Fibroblast of gingiva (primary cell): Measurements from ENCODE around the gene CRTAC1.
A peak's percentile ranks its signal among the peaks of the same experiment; 100 is the strongest.

ENCODE experiments used
- DNase-seq: peaks from one replicate; pipeline ENCODE4 v3.0.0-alpha.2; 2011; ENCODE audit warnings: low read depth

CRTAC1 gene

DNA sequence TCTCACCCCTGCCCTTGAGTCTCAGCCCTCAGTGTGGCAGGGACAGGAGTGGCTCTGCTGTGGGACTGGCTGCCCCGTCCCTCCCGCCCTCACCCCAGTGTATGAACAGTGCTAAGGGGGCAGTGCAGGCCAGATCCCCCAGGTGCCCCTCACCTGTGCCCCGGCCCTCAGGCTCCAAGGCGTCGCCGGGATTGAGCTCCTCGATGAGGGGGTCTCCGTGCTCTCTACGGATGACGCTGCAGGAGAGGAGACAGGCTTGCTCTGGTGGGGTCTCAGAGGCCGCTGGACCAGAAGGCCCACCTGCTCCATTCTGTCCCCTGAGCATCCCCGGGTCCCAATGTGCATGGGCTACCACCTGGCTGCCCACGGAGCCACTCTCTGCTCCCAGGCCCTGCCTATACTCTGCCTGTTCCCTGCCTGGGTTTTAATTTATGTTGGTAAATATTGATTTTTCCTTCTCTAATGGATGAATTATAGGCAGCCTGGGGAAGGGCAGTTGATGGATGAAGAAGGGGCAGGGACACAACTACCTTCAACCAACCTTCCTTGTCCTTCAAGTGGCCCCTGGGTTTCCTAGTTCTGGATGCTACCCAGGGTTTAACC lies 133.6 kb downstream of the CRTAC1 start:
- DNase-seq = no peak

DNA sequence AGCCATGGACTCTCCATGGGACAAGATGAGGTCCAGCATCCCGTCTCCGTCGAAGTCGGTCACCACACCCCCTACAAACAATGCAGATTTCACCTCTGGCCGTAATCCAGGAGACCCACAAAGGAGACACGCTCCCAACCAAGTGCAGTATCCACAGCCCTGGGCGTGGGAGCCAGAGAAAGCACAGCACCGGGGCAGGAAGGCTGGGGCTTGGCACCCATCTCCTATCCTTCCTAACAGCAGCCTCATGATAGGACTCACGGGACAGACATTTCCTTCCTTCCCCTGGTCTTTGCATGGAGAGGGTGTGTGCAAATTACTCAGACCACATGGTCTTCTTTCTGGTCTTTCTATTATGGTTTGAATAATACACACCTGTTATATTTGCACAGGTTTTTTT lies 134.5 kb downstream of the CRTAC1 start:
- no peak for DNase-seq

DNA sequence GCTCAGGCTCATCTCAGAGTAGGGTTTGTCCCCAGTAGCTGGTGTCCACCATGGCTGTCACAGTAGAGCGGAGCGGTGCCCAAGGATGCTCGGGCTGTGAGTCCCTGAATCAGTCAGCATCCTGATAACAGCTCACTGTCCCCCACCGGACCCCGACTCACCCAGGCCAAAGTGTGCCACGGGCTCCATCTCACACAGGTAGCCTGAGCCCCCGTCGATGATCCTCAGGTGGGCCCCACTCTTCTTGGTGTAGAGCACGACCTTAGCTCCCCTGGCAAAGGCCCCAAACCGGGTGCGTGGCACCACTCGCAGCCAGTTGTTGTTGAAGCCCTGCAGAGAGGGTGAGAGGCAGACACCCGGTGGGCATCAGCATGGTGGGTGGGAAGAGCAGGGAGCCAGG lies 135.3 kb downstream of the CRTAC1 start:
- no peak for DNase-seq

DNA sequence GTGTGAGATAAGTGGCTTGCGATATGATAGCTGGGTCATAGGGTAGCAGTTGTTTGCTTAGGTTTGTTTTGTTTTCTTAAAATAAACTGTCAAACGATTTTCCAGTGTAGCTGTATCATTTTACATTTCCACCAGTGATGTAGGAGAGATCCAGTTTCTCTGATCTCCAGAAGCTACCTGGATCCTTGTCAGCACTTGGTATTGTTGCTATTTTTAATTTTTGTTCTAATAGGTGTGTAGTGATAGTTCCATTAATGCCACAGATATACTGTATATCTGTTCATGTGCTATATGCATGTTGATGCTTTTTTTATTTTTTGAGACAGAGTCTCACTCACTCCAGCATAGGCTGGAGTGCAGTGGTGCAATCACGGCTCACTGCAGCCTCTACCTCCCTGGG lies 136.3 kb downstream of the CRTAC1 start:
- no peak for DNase-seq

DNA sequence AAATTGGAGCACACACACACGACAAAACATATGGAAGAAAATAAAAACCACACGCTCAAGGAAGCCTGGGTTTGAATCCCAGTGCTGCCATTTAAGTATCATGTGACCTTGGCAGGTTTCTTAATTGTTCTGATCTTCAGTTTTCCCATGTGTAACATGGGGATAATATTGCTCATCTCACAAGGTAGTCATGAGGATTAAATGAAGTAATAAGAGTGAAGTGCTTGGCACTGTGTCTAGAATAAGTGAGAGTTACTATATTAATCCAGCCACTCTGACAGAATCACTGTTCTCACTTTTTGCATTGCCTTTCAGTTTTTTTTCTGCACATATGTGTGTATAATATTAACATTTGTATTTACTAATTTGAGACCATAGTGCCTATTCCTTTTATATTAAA lies 137.5 kb downstream of the CRTAC1 start:
- no peak for DNase-seq

DNA sequence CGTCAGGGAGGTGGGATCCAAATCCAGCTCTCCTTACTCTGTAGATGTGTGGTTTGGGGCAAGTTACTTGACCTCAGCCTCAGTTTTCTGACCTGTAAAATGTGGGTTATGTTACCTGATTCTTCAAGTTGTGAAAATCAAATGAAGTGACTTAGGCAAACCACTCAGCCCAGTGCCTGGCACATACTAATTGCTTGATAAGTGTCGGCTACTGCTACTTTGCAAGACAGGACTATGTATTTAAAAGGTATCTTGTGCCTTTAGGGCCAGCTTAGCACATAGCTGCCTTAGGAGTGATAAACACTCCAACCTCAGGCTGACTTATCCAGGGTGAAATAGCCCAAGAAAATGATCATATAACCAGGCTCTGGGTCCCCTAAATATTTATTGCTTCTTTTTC lies 137.9 kb downstream of the CRTAC1 start:
- no peak for DNase-seq

DNA sequence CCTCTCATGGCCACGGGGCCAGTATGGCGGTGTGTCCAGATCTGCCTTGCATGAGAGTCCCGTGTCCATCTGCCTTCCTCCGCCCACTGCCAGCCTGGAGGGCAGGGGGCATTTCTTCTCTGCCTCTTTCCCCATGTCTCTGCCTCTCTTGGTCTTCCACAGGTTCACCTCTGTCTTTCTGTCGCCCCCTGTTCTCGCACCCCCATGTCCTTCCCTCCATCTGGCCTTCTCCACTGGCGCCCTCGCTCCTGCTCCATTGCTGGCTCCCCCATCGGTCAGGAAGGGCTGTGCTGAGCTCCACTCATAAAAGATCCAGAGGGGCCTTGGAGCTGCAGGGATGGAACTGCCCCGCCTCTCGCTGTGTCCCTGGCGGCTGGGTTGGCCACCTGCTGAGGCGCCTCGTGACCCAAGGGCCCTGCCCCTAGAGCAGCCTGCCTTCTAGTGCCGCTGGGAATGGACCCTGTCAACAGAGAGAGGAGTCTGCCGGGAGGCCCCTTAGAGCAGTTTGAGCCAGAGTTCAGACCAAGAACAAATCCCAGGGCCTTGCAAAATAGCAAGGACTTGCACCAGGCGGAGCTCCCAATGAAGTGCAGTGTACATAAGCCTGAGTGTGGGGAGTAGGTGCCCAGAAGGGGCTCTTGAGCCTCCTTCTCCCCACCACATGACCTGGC lies 138.8 kb downstream of the CRTAC1 start:
- DNase-seq = no peak

DNA sequence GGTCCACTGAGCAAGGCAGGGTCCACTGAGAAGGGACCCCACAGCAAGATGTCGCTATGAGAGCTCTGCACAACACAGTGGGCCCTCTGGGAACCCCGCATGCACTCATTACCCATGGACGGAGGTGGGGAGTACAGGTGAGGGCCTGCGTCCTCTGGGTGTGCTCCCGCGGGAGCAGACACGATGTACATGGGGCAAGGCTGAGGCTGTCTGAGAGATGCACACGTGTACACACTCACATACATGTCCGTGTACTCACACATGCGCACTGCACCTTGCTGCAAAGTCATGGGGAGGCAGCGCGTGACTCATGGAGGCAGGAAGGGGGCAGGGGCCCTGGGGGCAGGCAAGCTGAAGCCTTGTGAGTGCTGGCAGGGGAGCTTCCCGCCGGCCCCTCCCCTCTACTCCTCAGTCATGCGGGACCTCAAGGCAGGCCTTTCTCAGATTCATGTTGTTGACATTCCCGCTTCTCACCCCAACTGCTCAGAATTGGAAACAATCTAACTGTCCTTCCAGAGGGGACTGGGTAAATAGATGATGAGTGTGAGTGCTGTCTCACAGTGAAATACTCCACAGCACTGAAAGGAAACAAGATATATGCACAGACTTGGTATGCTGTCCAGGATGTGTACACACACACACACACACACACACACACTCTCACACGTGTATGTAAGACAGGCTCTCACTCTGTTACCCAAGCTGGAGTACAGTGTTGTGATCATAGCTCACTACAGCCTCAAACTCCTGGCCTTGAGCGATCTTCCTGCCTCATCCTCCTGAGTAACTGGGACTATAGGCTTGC lies 140.8 kb downstream of the CRTAC1 start:
- peak; percentile 15 for DNase-seq

DNA sequence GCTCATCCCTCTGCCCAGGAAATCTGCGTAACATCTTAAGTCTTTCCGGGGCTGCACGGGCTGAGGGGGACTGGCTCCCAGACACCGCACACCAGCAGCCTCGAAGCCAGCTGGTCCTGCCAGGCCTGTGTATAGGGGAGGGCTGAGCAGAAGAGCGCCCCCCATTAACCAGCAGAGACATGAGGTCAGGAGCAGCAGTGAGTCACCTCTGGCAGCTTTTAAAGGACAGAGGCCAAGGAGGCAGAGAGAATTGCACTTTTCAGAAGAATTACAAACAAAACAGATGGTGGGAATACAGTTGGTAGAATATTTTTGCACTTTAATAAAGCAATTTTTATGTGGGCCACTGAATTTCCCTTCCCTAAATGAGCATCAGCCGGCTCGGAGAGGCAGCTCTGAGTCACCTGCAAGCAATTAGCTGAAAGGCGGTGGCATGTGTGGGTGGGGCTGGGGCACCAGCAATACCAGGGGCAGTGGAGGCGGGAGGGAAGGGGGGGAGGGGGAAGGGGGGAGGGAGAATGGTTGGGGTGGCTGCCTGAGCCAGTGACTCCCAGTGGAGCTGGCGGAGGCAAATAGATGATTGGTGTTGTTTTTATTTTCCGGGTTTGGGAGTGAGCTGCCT lies 141.7 kb downstream of the CRTAC1 start:
- DNase-seq = peak; percentile 36

DNA sequence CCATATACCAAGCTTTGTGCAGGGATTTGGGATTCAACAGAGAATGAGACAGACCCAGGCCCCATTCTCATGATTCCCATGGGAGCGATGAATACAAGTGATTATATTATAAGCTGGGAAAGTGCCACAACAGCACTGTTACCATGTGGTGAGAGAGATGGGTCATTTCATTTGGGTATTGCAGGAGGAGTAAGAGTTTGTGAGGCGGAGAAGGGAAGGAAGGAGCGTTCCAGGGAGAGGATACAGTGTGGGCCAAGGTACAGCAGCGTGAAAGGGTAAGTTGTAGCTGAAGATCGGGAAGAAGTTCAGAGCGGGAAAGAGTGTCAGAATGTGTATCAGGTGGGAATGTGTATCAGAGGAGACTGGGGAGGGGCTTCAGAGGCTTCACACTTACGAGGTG lies 142.3 kb downstream of the CRTAC1 start:
- DNase-seq = no peak

DNA sequence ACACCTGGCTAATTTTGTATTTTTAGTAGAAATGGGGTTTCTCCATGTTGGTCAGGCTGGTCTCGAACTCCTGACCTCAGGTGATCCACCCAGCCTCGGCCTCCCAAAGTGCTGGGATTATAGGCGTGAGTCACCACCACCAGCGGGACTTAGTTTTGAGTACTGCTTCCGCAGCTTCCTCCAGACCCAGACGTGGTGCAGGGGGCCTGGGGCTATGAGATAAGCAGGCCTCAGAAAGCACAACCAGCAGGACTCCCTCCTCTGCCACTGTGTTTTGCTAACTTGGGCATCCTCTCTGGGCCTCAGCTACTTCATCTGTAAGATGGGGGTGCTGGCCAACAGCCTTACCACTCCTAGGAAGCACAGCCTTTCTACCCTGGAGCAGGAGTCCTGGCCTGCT lies 143.0 kb downstream of the CRTAC1 start:
- DNase-seq = no peak

DNA sequence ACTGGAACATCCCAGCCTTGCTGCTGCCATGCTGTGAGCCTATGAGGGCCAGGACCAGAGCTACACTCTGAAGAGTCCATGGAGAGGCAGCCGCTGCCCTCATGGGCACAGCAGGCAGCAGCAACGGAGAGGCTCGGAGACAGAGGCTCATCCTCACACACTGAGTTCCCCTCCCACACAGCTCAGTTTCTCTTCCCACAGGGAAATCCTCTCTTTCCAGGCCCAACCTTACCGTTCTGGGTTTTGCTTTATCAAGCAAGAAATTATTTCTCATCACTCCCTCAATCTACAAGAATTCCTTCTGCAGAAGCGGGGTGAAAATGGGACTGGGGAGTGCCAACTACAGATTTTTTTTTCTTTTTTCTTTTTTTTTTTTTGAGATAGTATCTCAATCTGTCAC lies 144.1 kb downstream of the CRTAC1 start:
- DNase-seq = no peak

DNA sequence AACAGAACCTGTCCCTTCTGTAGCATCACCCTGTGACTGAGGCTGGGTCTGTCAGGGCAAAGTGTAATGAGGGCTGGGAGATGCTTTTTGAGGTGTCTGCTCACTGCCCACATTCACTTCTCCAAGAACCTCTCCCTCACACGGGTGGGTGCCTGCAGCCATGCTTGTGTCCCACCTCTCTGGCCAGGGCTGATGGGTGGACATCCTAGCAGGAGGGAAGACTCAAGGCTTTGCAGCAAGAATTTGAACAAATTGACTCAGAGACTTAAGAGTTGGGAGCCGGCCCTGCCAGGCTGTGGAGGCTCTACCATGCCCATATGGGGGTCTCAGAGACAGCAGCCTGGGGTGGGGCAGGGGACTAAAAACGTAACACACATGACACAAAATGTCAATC lies 147.3 kb downstream of the CRTAC1 start:
- DNase-seq = no peak

DNA sequence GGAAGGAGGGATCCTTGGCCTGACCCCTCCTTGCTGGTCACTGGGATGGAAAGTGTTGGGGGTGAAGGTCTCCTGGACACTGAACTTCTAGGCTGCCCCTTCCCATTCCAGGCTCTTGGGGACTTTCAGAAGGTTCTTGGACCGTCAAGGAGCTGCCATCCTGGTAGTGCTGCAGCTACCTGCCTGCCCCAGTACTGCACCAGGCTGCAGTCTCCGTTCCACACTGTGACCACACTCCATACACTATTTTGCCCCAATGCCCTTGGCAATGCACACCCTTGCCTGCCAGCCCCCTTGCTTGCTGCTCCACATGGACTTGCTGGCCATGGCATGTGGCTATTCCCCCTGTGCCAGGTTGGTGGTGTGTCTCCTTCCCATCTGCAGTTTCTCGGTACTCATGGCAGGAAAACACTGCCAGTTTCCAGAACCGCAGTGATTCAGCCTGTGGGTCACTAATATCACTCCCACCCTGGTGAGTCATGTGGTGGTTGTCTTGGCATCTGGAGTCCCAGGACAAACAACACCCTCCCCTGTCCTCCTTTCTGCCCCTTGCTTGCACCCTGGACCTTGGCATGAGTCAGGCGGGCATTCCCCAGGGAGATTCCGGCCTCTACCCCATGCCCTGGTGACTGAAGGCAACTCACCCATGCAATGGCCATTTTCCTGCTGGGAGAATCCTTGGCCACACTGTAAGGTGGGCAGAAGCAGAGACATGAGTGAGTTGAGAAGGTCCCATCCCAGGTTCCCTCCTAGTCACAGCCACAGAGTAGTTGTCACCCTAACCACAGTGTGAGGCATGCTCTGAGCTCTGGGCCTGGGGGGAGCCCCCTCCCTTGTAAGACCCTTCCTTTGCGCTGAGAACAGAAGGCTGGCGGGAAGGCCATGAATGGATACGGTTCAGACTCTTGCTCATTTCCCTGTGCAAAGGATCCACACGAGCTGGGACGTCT lies 148.0 kb downstream of the CRTAC1 start:
- DNase-seq = peak; percentile 76

DNA sequence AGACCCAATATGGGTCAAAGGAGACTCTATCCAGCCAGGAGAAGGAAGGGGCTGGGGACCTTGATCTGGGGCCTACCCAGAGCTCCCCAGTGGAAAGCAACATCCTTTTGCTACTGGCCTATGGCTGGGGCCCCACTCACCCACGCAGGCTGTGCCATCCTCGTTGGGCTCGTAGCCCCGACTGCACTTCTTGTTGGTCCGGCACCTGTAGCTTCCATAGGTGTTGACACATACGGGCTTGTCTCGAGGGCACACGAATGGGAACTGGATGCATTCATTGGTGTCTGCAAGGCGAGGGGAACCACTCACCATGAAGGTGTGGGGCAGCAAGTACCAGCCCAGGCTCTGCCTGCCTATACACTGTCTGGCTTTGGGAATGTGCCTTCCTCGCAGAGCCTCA lies 150.3 kb downstream of the CRTAC1 start:
- DNase-seq = no peak

DNA sequence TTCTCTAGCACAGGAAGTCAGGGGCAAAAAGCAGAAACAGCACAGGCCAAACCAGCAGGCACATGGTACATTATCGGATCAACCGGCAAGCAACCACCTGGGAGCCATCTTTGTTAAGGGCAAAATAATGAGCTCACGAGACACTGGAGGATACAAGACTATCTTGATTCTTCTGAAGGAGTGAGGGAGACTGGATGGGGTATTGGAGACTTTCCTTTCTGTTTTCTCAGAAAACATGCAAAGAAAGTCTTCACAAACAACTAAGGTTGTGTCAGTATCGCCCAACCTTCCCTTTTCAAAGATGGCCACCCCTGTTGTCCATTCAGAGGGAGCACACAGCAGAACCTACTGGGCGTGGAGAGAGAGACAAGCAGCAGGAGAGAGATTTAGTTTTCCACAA lies 151.2 kb downstream of the CRTAC1 start:
- no peak for DNase-seq

DNA sequence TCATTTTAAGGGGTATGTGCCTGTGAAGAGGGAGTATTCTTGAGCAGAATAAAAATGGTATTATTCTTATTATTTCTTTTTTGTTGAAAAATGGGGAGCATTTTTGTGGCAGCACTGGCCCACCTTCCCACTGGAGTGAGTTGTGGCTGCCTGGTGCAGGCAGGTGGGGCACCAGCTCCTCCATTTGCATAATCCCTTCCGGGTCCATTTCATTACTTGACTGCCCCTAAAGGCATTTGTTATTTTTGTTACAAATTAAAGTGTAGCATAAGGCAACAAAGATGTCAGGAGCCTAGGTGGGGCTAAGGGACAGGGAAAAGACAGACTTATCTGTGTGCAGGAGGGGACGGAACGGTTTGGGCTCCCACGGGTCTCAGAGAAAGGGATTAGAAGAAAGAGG lies 154.0 kb downstream of the CRTAC1 start:
- no peak for DNase-seq

DNA sequence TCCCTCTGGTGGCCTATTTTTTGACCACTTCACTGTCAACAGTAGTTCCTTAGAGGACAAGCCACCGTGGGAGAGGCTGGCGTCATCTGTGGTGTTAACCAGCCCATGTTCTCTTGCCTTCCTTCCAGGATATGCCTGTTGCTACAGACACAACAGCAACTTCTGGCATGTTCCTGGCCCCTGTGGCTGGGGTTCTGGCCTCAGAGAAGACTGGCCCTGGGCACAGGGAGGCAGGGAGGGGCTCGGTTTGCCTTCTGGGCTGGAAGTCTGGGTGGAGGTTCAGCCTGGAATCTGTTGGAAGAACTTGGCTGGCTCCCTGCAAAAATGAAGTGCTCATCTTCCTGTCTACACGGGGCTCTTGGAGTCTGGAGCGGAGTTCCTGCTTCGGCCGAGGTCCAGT lies 155.0 kb downstream of the CRTAC1 start:
- DNase-seq = no peak

DNA sequence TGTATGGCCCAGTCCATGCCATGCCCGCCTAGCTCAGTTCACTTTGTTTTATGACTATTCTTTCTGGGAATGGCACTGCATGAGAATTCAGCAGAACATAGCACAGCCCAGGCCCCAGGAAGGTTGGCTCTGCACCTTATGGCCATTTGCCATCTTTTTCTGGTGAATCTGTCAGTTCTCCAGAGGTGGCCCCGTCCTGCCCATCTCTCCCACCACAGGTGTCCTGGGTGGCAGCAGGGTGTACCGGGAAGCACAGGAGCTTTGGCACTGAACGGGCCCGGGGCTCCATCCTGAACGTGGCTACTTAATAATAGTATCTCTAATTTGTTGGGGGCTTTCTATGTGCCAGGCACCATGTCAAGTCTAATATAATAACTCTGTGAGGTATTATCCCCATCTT lies 156.1 kb downstream of the CRTAC1 start:
- no peak for DNase-seq

DNA sequence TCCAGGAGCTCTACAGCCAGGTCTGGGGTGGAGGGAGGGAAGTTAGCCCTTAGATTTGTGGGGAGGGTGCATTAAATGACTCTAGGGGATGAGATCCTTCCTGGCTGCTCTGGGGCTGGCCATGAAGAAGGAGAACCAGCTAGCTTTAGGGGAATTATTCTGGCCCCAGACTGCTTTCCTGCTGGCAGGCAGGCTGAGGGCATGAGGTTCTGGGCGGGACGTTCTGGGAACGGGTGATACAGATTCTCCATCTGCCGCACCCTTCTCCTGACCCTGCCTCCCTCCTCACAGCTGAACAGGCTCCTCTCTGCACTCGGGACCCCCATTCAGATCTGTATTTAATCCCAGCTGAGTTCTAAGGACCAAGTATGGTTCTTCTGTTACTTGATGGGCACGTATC lies 156.9 kb downstream of the CRTAC1 start:
- DNase-seq = no peak

DNA sequence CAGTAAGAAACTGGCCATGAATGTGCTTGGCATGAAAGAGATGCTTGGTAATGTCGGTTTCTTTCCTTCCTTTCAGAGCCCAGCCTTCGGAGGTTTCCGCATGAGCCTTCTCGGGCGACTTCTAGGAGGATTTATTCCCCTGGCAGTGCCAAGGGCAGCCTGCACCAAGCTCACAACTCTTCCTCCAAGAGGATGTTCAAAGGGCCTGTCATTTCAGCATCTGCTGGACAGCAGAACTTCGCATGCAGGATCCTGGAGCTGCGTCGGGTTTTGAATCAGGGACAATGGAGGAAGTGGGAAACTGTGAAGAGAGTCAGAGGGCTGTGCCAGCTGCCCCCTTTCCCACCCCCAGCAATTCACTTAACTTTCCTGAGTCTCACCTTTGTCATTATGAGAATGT lies 159.4 kb downstream of the CRTAC1 start:
- DNase-seq = no peak
